ENCODE results near the gene SLFN12. TPM values are rescaled to one million over a fixed set of nuclear protein-coding genes. Genes with fewer than 3 reads are reported as not detected.

The SLFN12 gene
- polyA plus RNA-seq, 2 of the 4 experiments (the other 2 are of a cell fraction), result 0.08 to 0.23 TPM

DNA sequence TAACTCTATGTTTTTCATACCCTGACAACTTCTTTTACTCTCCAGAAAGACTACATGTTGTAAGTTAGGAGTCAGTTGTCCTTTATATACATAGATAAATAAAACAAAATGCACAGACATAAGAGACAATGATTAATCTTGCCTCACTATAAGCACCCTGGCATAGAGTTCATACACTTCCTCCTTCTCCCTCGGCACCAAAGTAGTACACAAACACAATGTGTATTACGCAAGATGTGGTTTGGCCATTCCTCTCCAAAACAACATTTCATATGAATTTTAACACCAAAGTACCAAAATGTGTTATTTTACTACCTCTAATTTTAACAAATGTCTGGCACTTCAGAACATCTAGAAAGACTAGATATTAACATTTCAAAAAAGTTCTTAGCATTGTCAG lies 41.6 kb downstream of the SLFN12 start:
- CTCF ChIA-PET, result no interaction called here
- H3K4me3 ChIP-seq, result no peak overlapping the region
- no peaks in the 10 kb centered on the region for H3K4me1 ChIP-seq
- no peak for ATAC-seq
- POLR2A ChIA-PET, result no interaction called here
- no peak overlapping the region for H3K4me2 ChIP-seq
- TF ChIP-seq JUN (IDR thresholded peaks at IDR 0.05) (no peak), CEBPB (IDR thresholded peaks at IDR 0.05) (peak; percentile 62 to 75; a peak in 3 of 4 replicates)
- 46% methylated on average over 2 of the region's 2 CpGs for WGBS (ENCODE audit: missing lambda C conversion rate)
- FAIRE-seq, result peak; percentile 63
- H3K27ac ChIP-seq, result no peak overlapping the region
- H3K9me3 ChIP-seq, result no peaks in the 10 kb centered on the region
- DNase-seq (ENCODE audit: low read depth in 1 of 2, low spot score in 1 of 2), result no peak

- no peak for FAIRE-seq
Observed at GRCh38 chr17:35390156-35390555, 42.1 kb downstream of the SLFN12 start.

DNA sequence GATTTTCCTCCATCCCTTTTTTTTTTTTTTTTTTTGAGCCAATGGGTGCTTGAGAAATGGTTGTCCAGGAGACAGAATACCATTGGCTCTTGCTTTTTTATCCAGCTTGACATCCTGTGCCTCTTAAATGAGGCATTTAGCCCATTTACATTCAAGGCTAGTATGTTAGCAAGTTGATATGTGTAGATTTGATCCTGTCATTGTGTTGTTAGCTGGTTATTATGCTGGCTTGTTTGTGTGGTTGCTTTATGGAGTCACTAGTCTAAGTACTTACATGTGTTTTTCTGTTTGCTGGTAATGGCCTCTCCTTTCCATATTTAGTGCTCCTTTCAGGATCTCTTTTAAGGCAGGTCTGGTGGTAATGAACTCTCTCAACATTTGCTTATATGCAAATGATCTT lies 44.8 kb downstream of the SLFN12 start:
- DNase-seq (ENCODE audit: low read depth in 1 of 2, low spot score in 1 of 2) (no peak), ATAC-seq (no peak), FAIRE-seq (no peak)
- Histone ChIP-seq H3K4me1 (no peaks in the 10 kb centered on the region), H3K9me3 (no peaks in the 10 kb centered on the region), H3K4me3 (no peak overlapping the region), H3K27ac (no peak overlapping the region), H3K4me2 (no peak overlapping the region)
- POLR2A ChIA-PET, result no interaction called here
- TF ChIP-seq TFCP2L1 (CRISPR knock-in tag; IDR thresholded peaks at IDR 0.05) (no peak), BCL3 (IDR thresholded peaks at IDR 0.05) (no peak), KDM1A (IDR thresholded peaks at IDR 0.05; ENCODE audit: low read depth) (no peak), E2F6 (IDR thresholded peaks at IDR 0.05; ENCODE audit: borderline replicate concordance, low read depth) (no peak), SMC3 (IDR thresholded peaks at IDR 0.05) (no peak), RAD21 (conservative IDR thresholded peaks at IDR 0.05 in 1 of 2, IDR thresholded peaks at IDR 0.05 in 1 of 2) (no peak), EP300 (IDR thresholded peaks at IDR 0.05) (no peak), HOXB5 (CRISPR knock-in tag; IDR thresholded peaks at IDR 0.05) (no peak), PHF8 (IDR thresholded peaks at IDR 0.05; ENCODE audit: borderline replicate concordance, low read depth) (no peak), HDAC2 (IDR thresholded peaks at IDR 0.05) (no peak), MAX (IDR thresholded peaks at IDR 0.05) (no peak), RARB (CRISPR knock-in tag; IDR thresholded peaks at IDR 0.05) (no peak), ZSCAN20 (CRISPR knock-in tag; IDR thresholded peaks at IDR 0.05) (no peak), RCOR1 (IDR thresholded peaks at IDR 0.05; ENCODE audit: low read depth, low read length) (no peak), EHMT2 (IDR thresholded peaks at IDR 0.05; ENCODE audit: low read depth) (no peak), CTCF (IDR thresholded peaks at IDR 0.05) (no peak), EHF (CRISPR knock-in tag; IDR thresholded peaks at IDR 0.05) (no peak), ESRRA (IDR thresholded peaks at IDR 0.05; ENCODE audit: borderline replicate concordance, low read length) (no peak), CBX2 (IDR thresholded peaks at IDR 0.05; ENCODE audit: borderline replicate concordance, low read depth) (no peak)
- CTCF ChIA-PET, result interaction anchor here (1.1 to 2.0 kb wide), 2 partner anchors 32 to 75 kb away, joined by 3 to 5 read pairs; no protein-coding TSS in a partner anchor

More at GRCh38 chr17:35390156-35390555, 42.1 kb downstream of the SLFN12 start:
- no peak overlapping the region for H3K4me3 ChIP-seq
- DNase-seq (ENCODE audit: low read depth in 1 of 2, low spot score in 1 of 2) (no peak), ATAC-seq (no peak)
- no peak overlapping the region for H3K27ac ChIP-seq
- no peaks in the 10 kb centered on the region for H3K9me3 ChIP-seq
- H3K4me1 ChIP-seq, result no peaks in the 10 kb centered on the region
- ChIA-PET CTCF (interaction anchor here (0.6 kb wide), 1 partner anchor 97 kb away, joined by 3 read pairs; no protein-coding TSS in a partner anchor), POLR2A (no interaction called here)
- 53% methylated on average over 2 of the region's 2 CpGs for WGBS (ENCODE audit: missing lambda C conversion rate)
- TF ChIP-seq SMC3 (IDR thresholded peaks at IDR 0.05), result no peak
- TF ChIP-seq CHD4 (IDR thresholded peaks at IDR 0.05; ENCODE audit: borderline replicate concordance), result no peak
- TF ChIP-seq PHF8 (IDR thresholded peaks at IDR 0.05; ENCODE audit: borderline replicate concordance, low read depth), result no peak
- no peak for TF ChIP-seq USF2 (IDR thresholded peaks at IDR 0.05)
- TF ChIP-seq NPAS2 (CRISPR knock-in tag; IDR thresholded peaks at IDR 0.05; ENCODE audit: borderline replicate concordance), result no peak
- no peak for TF ChIP-seq CEBPB (IDR thresholded peaks at IDR 0.05)
- no peak overlapping the region for H3K4me2 ChIP-seq
